Brain microvascular endothelial cell (primary cell): ENCODE results near the gene KLF14.

Source experiments
- DNase-seq: peaks from one replicate; pipeline ENCODE4 v3.0.0-alpha.2; 2020
- H3K27ac ChIP-seq: fragments of 250-450 bp; sonication (Bioruptor Pico); 2 replicates; pipeline ENCODE4 v1.5.1; 2020; ENCODE audit warnings: mild to moderate bottlenecking, moderate library complexity
- H3K27me3 ChIP-seq: fragments of 250-450 bp; sonication (Bioruptor Pico); replicated peaks from 2 replicates; pipeline ENCODE4 v1.5.1; 2020; ENCODE audit warnings: mild to moderate bottlenecking
- H3K36me3 ChIP-seq: fragments of 250-450 bp; sonication (Bioruptor Pico); replicated peaks from 2 replicates; pipeline ENCODE4 v1.5.1; 2020; ENCODE audit warnings: mild to moderate bottlenecking
- H3K4me3 ChIP-seq: 2 replicates; pipeline ENCODE4 v1.5.1; 2011; ENCODE audit warnings: low read depth, mild to moderate bottlenecking, control low read depth, low read length, moderate library complexity
- in situ Hi-C: cut with HindIII; loops from 2 replicates; pipeline ENCODE4 v1.10.0; 2017; ENCODE audit warnings: low sequenced_read_pairs, low pct_ligation_motif_present
- TF ChIP-seq, protein P1 (sequence below): IDR thresholded peaks from 2 replicates; pipeline ENCODE4 v1.5.1; 2011; ENCODE audit warnings: low read depth, mild to moderate bottlenecking, moderate library complexity, low read length, control low read depth, inconsistent platforms; ENCODE audit errors: missing control alignments

The KLF14 gene

GRCh38 chr7:130689683-130690082, 44.3 kb downstream of the KLF14 start:
- DNase-seq: no peak
- Histone ChIP-seq H3K4me3 (no peak overlapping the region), H3K27me3 (peaks cover 3% of the 10 kb centered on the region), H3K36me3 (no peaks in the 10 kb centered on the region), H3K27ac (no peak overlapping the region)
- TF ChIP-seq, protein P1, sequence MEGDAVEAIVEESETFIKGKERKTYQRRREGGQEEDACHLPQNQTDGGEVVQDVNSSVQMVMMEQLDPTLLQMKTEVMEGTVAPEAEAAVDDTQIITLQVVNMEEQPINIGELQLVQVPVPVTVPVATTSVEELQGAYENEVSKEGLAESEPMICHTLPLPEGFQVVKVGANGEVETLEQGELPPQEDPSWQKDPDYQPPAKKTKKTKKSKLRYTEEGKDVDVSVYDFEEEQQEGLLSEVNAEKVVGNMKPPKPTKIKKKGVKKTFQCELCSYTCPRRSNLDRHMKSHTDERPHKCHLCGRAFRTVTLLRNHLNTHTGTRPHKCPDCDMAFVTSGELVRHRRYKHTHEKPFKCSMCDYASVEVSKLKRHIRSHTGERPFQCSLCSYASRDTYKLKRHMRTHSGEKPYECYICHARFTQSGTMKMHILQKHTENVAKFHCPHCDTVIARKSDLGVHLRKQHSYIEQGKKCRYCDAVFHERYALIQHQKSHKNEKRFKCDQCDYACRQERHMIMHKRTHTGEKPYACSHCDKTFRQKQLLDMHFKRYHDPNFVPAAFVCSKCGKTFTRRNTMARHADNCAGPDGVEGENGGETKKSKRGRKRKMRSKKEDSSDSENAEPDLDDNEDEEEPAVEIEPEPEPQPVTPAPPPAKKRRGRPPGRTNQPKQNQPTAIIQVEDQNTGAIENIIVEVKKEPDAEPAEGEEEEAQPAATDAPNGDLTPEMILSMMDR: no peak
- in situ Hi-C loops: no loop called here

- no peak overlapping the region for H3K4me3 ChIP-seq
- TF ChIP-seq, protein P1: no peak
- no peak for DNase-seq
- H3K27me3 ChIP-seq: peaks cover 3% of the 10 kb centered on the region
- no peak overlapping the region for H3K27ac ChIP-seq
- in situ Hi-C loops: no loop called here
- H3K36me3 ChIP-seq: no peaks in the 10 kb centered on the region
These were observed 51.0 kb downstream of the KLF14 start for GRCh38 chr7:130683026-130683425.
